ENCODE results near the gene ADM2.
A peak's percentile ranks its signal among the peaks of the same experiment; 100 is the strongest.
"Not testable (repeated sequence)": the region's sequence is repeated elsewhere in the genome, so short reads cannot be mapped to it uniquely, and the experiment has no call there.

ADM2 gene

DNA sequence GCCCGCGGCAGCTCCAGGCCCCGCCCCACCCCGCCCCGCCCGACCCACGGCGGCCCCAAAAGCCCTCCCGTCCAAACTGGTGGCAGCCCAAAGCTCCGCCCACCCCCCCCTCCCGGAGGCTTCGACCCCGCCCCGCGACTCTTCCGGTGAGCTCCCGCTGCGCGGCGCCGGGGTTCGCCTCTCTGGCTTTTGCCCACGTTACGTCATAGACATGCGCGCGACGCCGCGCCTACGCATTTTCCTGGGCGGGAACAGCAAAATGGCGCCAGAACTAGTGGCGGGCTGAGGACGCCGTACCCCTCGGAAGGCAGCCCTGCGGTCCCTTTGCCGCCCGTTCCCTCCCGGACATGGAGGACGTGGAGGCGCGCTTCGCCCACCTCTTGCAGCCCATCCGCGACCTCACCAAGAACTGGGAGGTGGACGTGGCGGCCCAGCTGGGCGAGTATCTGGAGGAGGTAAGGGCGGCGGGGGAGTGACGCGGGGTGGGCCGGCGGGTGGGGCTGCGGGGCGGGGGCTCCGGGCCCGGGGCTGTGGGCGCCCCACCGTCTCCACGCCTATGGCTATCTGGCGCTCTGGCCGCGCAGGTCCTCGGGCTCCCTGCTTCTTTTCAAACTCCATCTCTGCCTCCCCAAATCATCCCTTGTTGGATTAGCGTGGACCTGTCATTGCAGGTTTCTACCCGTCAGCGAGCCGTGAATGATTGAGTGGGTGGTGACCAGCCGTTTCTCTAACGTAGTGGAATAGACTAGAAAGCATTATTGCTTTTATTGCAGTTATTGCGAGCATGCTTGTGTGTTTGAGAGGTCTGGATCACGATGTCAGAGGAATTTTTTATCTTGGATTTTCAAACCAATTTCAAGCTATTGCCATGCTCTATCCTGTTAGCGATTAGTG is 26.9 kb downstream of the ADM2 start, which contains the start of gene NCAPH2:
Gene NCAPH2, plus strand, starts transcription at position 234 of the 894 bp plus-strand sequence. Its CDS starts 114 bp downstream, at position 348.
- peak; percentile 98 for DNase-seq

DNA sequence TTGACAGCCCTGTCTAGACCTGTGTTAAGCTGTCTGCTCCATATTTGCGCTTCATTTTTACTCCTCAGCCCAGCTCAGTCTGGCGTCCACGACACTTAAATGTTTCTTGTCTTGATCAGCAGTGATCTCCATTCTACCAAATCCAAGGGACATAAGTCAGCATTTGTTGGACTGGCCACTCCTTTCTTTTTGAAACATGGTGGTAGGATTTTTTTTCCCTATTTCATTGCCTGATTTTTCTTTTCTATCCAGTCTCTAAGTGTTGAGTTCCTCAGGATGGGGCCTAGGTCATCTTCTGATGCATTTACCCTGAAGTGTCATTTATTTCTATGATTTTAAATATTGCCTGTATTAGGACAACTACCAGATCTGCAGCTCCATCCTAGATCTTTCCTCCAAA is 27.6 kb downstream of the ADM2 start:
- DNase-seq, result no peak

DNA sequence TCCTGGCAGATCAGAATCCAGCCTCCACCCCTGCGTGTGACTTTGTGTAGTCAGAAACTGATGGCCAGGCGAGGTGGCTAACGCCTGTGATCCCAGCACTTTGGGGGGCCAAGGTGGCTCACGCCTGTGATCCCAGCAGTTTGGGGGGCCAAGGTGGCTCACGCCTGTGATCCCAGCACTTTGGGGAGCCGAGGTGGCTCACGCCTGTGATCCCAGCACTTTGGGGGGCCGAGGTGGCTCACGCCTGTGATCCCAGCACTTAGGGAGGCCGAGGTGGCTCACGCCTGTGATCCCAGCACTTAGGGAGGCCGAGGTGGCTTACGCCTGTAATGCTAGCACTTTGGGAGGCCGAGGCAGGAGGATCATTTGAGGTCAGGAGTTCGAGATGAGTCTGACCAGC is 31.8 kb downstream of the ADM2 start:
- no peak for DNase-seq

DNA sequence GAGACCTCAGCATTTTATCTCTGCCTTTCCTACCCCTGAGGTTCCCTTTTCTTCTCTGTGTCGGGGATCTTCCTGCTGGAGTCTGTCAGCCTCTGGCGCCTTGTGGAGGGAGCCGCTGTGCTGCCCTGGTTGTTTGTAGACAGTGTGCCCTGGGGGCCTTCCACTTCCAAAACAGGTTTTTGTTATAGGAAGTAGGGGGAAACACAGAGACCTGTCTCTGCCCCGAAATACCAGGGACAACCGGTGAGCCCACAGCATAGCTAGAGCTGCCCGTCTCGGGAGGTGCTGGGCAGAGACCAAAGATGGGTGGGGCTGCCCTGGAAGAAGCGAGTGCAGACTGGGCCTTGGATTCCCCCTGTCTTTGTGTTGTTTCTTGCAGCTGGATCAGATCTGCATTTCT is 34.7 kb downstream of the ADM2 start:
- no peak for DNase-seq

DNA sequence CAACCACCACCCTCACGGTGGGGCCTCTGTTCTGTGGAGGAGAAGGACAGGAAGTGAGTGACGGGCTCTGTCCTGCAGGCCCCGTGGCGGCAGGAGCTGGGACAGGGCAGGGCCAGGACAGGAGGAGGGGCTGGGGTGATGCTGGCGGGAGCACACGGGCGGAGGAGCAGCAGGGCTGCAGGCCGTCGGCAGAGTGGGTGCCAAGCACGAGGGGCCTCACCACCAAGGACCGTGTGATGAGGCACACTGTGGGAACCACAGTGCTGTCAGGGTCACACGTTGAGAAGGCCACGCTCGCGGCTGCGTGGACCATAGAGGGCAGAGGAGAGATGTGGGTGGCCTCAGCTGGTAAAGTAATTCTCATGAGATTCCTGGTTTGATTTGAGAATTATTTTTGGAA is 35.5 kb downstream of the ADM2 start:
- no peak for DNase-seq

DNA sequence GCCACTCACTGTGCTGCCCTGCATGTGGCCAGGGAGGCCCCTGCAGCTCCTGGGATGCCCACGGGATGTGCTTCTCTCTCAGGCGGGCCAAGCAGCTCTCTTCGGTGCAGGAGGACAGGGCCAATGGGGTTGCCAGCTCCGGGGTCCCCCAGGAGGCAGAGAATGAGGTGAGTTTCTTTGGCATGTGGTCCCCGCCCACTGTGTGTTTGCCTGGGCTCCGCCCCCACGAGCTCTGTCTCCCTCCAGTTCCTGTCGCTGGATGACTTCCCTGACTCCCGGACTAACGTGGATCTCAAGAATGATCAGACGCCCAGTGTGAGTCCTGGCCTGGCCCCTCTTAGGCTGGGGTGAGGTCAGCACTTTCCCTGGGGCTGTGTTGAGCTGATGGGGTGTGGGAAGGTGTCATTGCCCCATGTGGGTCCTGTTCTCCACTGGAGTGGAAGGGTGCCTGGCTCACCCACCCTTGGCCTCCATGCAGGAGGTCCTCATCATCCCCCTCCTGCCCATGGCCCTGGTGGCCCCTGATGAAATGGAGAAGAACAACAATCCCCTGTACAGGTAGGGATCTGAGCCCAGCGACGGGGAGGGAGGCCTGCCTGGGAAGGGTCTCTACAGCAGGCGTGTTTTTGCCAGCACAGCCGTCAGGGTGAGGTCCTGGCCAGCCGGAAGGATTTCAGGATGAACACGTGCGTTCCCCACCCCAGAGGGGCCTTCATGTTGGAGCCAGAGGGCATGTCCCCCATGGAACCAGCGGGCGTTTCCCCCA is 36.3 kb downstream of the ADM2 start:
- DNase-seq, result no peak

DNA sequence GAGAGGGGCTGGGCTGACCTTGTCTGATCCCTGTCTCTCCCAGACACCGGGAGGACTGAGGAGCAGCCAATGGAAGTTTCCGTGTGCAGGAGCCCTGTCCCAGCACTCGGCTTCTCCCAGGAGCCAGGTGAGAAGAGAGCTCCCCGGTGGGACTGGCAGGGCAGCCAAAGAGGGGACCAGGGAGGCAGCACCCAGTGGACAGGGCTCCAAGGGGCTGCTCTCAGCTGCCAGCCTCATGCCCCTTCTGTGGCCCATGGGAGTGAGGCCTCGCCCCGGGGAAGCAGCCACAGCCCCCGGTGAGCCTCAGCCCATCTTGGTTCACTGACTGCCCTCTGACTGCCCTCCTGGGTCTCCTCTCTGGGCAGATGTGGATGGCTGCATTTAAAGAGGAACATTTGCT is 37.3 kb downstream of the ADM2 start:
- DNase-seq, result no peak

DNA sequence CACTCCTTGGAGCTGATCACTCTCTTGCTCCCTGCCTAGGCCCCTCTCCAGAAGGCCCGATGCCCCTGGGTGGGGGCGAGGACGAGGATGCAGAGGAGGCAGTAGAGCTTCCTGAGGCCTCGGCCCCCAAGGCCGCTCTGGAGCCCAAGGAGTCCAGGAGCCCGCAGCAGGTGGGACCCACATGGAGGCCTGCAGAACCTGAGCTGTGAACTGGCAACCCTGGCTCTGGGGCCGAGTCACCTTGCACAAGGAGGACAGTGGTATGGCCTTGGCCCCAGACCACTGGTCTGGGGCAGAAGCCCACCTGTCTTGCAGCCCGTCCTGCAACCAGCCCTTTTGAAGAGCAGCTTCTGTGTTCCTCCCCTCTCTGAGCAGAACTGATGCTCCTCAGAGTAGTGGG is 37.8 kb downstream of the ADM2 start:
- DNase-seq, result no peak

DNA sequence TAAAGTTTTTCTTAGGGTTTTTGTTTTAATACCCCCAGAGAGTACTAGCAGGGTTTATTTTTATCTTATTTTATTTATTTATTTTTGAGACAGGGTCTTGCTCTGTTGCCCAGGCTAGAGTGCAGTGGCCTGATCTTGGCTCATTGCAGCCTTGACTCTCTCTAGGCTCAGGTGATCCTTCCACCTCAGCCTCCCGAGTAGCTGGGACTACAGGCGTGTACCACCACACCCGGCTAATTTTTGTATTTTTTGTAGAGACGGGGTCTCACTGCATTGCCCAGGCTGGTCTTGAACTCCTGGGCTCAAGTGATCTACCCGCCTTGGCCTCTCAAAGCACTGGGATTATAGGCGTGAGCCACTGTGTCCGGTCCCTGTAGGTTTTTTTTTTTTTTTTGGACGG is 38.8 kb downstream of the ADM2 start:
- DNase-seq, result not testable (repeated sequence)

DNA sequence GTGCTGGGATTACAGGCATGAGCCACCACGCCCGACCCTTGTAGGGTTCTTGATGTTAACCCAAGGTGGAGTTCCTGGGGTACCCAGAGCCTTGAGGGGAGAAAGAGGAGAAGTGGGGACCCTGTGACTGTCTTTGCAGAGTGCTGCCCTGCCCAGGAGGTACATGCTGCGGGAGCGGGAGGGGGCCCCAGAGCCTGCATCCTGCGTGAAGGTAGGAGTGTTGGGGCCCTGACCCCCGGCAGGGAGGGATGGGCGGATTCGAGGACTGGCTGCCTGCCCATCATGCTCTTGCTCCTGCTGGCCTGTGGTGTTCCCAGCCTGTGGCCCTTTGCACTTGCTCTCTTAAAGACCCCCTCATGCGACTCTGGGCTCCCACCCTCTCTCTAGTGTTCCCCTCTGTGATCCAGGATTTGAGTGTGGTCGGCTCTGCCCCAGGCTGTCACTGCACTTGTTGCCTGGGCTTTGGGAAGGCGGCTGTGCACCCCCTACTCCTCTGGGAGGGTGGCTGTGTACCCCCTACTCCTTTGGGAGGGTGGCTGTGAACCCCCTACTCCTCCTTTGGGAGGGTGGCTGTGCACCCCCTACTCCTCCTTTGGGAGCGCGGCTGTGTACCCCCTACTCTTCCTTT is 39.6 kb downstream of the ADM2 start:
- no peak for DNase-seq

DNA sequence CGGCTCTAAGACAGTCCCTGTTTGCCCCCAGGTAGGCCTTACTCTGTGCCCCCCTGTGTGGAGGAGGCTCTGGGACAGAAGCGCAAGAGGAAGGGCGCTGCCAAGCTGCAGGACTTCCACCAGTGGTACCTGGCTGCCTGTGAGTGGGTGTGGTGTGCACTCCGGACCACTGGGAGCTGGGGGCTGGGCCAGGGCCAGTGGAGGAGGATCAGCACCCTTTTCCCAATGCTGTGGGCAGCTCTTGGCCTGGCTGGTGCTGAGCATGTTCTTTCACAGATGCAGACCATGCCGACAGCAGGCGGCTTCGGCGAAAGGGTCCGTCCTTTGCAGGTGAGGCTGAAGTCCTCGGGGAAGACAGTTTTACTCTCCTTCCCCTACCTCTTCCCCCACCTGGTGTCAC is 40.4 kb downstream of the ADM2 start:
- DNase-seq, result no peak

DNA sequence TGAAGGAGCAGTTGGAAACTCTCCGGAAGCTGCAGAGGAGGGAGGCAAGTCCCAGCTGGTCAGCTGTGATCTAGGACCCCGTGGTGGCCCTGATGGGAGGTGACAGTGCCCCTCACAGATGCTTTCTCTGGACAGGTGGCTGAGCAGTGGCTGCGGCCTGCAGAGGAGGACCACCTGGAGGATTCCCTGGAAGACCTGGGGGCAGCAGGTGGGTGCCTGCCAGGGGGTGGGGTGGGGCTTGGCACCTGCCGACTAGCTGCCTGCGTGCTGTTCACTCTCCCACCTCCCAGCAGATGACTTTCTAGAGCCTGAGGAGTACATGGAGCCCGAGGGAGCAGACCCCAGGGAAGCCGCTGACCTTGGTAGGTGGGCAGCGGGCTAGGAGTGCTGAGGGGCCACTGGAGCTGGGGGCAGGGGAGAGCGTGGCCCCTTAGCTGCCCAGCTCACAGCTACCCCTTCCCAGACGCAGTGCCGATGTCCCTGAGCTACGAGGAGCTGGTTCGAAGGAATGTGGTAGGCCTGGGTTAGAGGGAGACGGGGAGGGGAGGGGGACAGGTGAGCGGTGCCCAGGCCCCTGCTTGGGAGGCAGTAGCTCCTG is 41.0 kb downstream of the ADM2 start:
- no peak for DNase-seq

DNA sequence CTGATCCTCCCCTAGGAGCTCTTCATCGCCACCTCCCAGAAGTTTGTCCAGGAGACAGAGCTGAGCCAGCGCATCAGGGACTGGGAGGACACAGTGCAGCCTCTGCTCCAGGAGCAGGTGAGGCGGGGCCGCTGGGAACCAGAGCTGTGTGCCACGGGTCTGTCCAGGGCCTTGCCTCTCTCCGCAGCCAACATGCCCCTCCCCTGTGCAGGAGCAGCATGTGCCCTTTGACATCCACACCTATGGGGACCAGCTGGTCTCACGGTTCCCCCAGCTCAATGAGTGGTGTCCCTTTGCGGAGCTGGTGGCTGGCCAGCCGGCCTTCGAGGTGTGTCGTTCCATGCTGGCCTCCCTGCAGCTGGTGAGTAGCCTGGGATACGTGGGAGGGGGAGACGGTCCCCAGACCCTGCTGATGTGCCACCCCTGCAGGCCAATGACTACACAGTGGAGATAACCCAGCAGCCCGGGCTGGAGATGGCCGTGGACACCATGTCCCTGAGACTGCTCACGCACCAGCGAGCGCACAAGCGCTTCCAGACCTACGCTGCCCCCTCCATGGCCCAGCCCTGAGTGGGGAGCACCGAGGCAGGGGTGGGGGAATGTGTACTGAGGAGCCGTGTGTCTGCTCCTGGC is 41.6 kb downstream of the ADM2 start:
- no peak for DNase-seq

DNA sequence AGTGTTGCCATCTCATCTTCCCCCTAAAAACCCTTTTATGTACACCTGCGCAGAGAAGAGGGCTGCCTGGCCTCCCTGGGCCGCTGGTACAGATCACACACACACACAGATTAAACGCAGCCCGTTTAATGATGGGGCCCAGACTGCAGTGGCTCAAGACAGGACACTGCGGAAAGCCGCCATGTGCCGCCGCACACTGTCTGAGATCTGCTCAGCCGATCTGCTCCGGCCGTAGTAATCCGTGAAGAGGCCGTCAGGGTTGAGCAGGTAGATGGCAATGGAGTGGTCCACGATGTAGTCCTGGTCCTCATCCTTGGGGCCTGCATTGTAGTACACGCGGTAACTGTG is 42.1 kb downstream of the ADM2 start:
- no peak for DNase-seq

DNA sequence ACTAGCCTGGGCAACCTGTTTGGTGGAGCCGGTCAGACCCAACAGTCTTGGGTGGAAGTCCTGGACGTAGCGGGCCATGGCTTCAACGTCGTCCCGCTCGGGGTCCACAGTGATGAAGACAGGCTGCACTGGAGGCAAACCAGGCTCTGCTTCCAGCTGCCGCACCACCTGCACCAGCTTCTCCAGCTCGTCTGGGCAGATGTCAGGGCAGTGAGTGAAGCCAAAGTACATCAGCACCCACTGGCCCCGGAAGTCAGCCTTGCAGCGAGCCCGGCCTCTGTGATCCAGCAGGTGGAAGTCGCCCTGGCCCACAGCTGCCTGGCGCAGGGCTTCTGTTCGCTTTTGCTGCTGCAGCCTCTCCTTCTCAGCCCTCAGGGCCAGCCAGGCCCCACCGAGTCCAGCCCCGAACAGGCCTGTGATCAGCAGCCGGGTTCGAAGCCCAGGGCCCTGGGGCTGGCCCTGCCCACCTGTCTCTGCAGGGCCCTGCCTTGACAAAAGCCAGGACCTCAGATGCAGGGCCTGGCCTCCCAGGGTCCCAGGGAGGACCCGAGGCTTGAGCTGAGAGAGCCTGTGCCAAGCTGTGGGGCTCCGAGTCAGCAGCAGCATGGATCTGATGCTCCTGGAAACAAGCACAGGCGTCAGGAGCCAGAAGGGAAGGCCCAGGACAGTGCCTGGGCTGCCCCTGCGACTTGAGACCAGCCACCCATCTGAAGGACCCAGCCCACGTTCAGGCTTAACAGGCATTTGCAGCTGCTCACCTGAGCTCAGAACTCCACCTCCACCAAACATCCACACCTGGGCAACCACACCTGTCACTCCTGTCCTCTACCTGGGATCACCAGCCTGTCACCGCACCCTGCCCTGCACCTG is 42.7 kb downstream of the ADM2 start:
- no peak for DNase-seq

DNA sequence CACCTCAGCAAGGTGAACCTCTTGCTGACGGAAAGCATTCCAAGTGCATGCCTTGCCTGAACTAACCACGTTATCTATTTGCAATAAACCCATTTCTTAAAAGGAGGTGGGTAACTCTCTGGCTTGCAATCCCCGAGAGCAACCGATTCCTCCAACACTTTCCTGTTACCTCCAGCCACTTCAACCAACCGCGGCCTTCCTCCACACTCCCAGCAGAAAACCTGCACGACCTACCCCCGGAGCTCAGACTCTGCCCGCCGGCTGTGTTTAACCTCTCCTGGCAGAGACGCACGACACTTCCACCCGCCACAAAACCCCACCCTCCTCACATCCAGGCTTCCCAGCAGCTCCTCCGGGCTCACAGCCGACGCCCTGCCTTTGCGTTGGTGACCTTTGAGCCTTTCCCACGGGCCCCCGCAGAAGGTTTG is 43.3 kb downstream of the ADM2 start:
- DNase-seq, result no peak

DNA sequence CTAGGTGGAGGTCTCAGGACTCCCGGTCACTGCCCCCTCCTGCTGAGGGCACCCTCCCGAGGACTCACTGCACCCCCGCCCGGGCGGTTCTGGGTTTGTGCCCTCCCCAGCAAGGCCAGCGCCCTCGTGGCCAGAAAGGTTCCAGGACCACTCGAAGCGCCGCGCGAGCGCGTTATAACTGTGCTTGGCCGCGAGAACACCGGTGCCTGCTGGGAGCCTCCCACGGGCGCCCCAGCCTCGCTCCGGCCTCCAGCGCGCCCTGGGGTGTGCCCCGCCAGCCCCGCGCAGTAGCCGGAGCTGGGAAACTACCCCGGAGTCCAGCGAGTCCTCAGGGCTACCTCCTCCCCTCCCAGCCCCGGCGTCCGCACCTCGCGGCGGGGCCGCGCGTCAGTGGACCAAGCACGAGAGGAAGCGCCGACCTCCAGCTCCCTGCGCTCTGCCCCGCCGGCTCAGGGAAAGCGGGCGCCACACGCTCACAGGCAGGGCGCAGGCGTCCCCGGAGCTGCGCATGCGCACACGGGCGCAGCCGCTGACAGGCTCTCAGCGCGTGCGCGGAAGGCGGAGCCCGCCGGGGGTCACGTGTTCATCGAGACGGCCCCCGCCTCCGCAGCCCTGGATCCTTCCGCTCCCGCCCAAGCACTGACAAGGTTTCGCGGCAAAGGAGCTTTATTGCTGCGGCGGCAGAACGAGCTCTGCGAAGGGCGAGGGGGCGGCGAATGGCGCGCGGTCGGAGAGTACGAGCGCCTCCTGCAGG is 43.9 kb downstream of the ADM2 start, which contains the start of gene SCO2:
Gene SCO2, minus strand, starts transcription at position 495 of the 754 bp plus-strand sequence. CDS start 1,187 bp downstream, outside the sequence.
- peak; percentile 98 for DNase-seq

DNA sequence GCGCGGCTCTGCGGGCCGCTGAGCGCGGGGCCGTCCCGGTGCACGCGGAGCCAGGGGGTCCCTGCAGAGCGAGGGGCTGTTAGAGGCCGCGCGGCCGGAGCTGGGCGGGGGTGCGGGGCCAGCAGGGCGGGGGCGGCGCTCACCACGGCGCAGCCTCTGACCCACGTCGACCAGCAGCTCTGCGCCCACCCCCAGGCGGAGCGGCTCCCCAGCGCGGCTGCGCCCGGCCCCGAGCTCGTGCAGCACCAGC is 44.4 kb downstream of the ADM2 start:
- DNase-seq, result no peak

DNA sequence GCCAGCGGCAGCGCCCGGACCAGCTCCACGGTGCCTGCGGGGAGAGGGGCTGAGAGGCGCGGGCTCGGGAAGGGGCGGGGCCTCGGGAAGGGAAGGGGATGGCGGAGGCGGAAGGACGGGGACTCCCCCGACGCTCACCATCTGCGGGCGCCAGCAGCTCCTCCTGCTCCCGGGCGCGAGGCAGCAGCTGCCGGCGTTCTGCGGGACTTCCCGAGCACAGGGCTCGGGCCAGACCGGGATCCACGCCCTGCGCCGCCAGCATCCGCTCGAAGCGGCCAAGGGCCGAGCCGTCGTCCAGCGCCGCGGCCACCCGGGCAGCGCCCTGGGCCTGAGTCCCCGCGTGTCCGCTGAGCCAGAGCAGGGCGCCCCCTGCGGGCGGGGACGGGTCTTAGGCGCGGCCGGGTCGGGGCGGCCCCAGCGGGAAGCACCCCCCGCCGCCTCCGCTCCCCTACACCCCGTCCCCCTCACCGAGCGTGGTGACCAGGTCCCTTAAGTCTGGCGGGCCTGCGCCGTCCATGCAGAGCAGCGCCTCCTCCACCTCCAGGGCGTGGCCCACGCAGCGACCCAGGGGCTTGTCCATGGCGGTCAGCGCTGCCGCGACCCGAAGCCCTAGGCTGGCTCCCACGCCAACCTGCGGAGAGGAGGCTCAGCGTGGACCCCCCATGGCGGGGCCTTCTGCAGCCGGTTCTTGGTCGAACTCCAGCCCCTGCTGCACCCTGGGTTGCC is 44.9 kb downstream of the ADM2 start:
- peak; percentile 86 for DNase-seq
